PFSK-1 (cell line): ENCODE data around the gene ZNF133.

Experiments
- FOXP2 ChIP-seq: optimal IDR thresholded peaks from 2 replicates; pipeline ENCODE3; 2011; ENCODE audit warnings: borderline replicate concordance, control low read depth, inconsistent platforms; ENCODE audit not compliant: insufficient read depth; ENCODE audit errors: extremely low read length, extremely low read depth
- POLR2AphosphoS5 ChIP-seq: IDR thresholded peaks from 2 replicates; pipeline ENCODE4 v1.6.1; 2012; ENCODE audit warnings: low read depth, mild to moderate bottlenecking, control low read depth, low read length, moderate library complexity
- REST ChIP-seq, 2 experiments: IDR thresholded peaks; 2 replicates each; pipeline versions ENCODE4 v1.6.1 to v1.8.0; 2011 to 2012; ENCODE audit warnings: low read depth in 2 of 2, low read length in 2 of 2, control low read depth in 1 of 2, inconsistent platforms in 1 of 2, mild to moderate bottlenecking in 1 of 2, moderate library complexity in 1 of 2; ENCODE audit not compliant: insufficient read depth in 1 of 2
- SIN3A ChIP-seq: IDR thresholded peaks from 2 replicates; pipeline ENCODE4 v1.6.1; 2012; ENCODE audit warnings: mild to moderate bottlenecking, low read length, moderate library complexity, borderline replicate concordance; ENCODE audit not compliant: insufficient read depth
- TAF1 ChIP-seq: IDR thresholded peaks from 2 replicates; pipeline ENCODE4 v1.6.1; 2012; ENCODE audit warnings: low read length, control low read depth, borderline replicate concordance; ENCODE audit not compliant: insufficient read depth

Gene ZNF133

DNA sequence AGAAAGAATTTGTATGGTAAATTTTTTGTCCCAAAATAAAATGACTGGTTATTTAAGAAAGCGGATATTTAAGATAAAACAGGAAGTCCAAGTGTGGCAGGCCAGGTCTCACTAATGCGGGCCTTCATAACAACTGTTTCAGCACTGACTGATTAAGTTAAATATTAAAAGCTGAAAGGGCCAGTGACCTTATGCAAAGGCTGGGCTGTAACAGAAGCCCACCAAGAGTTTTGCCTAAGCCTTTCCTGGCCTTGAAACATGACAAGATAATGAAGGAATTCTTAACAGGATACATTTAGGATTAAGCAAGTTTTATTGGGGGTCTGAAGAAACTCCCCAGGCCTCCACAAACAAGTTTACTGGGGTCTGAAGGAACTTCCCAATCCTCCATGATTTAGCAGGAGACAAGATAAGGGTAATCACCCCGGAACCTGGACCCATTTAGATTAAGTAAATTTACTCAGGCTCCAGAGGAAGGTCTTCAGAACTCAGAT is 36.3 kb downstream of the ZNF133 start:
- no peak for TF ChIP-seq FOXP2
- TF ChIP-seq REST (IDR thresholded peaks at IDR 0.05; ENCODE audit: insufficient read depth in 1 of 2, low read depth in 2 of 2, low read length in 2 of 2), result no peak
- TF ChIP-seq SIN3A, result no peak
- TF ChIP-seq POLR2AphosphoS5, result no peak
- no peak for TF ChIP-seq TAF1

- no peak for TF ChIP-seq REST (IDR thresholded peaks at IDR 0.05; ENCODE audit: insufficient read depth in 1 of 2, low read depth in 2 of 2, low read length in 2 of 2)
Observed at GRCh38 chr20:18326990-18327389, 38.7 kb downstream of the ZNF133 start.

- TF ChIP-seq REST (IDR thresholded peaks at IDR 0.05; ENCODE audit: insufficient read depth in 1 of 2, low read depth in 2 of 2, low read length in 2 of 2), result no peak
- TF ChIP-seq POLR2AphosphoS5, result no peak
- no peak for TF ChIP-seq FOXP2
- TF ChIP-seq TAF1, result no peak
Observed at GRCh38 chr20:18331694-18332093, 43.4 kb downstream of the ZNF133 start.

- TF ChIP-seq POLR2AphosphoS5 (no peak), SIN3A (no peak), TAF1 (no peak), REST (IDR thresholded peaks at IDR 0.05; ENCODE audit: insufficient read depth in 1 of 2, low read depth in 2 of 2, low read length in 2 of 2) (no peak)
Observed at GRCh38 chr20:18359854-18360253, 71.5 kb downstream of the ZNF133 start.

DNA sequence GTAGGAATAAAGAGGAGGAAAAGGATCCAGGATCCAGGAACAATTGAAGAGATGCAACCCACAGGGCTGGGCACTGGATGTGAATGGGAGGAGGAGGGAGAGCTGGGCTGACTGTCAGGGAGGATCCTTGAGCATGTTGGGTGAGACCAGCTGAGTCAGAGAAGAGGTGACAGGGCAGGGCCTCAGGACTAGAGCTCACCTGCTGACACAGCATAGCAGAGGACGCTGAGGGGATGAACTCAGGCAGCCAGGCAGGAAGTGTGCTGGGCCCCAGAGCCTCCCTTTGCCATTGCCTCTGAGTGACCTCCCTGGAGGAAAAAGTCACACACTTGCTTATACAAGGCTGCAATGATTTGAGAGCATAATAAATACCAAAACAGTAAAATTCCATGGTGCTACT is 72.3 kb downstream of the ZNF133 start:
- TF ChIP-seq TAF1 (no peak), FOXP2 (no peak), POLR2AphosphoS5 (no peak), SIN3A (no peak), REST (IDR thresholded peaks at IDR 0.05; ENCODE audit: insufficient read depth in 1 of 2, low read depth in 2 of 2, low read length in 2 of 2) (no peak)
